ENCODE measurements around the gene SLC25A10.

The SLC25A10 gene

DNA sequence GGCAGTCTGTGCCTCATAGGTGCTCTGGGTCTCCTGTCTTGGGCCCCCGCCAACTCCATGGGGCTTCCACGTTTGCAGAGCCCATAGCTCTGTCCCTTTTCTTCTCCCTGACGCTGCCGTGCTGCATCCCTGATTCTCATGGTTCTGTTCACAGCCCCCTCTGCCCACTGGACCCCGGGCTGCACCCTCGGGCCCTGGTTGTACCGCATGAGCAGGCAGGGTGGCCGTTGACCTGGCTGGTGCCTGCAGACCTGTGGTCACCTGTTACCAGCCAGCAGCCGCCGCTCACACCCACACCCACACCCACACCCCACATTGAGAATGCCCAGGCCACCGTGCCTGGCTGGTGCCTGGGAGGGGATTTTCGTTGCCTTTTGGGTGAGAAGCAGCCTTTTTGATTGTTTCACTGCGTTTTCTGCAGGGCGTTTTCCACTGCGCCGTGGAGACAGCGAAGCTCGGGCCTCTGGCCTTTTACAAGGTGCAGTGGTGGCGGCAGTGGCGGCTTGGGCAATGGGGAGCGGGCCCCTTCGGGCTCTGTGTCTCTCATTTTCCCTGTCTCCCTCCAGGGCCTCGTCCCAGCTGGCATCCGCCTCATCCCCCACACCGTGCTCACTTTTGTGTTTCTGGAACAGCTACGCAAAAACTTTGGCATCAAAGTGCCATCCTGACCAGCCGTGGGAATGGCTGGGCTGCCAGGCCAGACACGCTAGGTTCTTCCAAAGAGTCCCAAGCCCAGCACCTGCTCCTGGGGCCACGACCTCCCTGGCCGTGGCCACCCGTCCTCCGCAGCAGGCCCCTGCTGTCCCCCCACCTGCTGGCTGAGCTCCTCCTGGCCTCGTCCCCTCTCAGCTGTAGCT, 7.6 kb downstream of the SLC25A10 start:
- DNase-seq (ENCODE audit: extremely low read depth, insufficient read length): no peak
- H3K27me3 ChIP-seq (replicated peaks; ENCODE audit: control insufficient read depth, insufficient read depth, low read length): no peaks in the 10 kb centered on the region
- H3K4me3 ChIP-seq (replicated peaks; ENCODE audit: low read depth, low read length): no peak overlapping the region
- TF ChIP-seq, protein P1, sequence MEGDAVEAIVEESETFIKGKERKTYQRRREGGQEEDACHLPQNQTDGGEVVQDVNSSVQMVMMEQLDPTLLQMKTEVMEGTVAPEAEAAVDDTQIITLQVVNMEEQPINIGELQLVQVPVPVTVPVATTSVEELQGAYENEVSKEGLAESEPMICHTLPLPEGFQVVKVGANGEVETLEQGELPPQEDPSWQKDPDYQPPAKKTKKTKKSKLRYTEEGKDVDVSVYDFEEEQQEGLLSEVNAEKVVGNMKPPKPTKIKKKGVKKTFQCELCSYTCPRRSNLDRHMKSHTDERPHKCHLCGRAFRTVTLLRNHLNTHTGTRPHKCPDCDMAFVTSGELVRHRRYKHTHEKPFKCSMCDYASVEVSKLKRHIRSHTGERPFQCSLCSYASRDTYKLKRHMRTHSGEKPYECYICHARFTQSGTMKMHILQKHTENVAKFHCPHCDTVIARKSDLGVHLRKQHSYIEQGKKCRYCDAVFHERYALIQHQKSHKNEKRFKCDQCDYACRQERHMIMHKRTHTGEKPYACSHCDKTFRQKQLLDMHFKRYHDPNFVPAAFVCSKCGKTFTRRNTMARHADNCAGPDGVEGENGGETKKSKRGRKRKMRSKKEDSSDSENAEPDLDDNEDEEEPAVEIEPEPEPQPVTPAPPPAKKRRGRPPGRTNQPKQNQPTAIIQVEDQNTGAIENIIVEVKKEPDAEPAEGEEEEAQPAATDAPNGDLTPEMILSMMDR (IDR thresholded peaks at IDR 0.05; ENCODE audit: insufficient read depth, low read length, poor library complexity, severe bottlenecking): no peak
- peaks cover 2% of the 10 kb centered on the region for H3K36me3 ChIP-seq (ENCODE audit: control insufficient read depth, insufficient read depth, low read length)

DNA sequence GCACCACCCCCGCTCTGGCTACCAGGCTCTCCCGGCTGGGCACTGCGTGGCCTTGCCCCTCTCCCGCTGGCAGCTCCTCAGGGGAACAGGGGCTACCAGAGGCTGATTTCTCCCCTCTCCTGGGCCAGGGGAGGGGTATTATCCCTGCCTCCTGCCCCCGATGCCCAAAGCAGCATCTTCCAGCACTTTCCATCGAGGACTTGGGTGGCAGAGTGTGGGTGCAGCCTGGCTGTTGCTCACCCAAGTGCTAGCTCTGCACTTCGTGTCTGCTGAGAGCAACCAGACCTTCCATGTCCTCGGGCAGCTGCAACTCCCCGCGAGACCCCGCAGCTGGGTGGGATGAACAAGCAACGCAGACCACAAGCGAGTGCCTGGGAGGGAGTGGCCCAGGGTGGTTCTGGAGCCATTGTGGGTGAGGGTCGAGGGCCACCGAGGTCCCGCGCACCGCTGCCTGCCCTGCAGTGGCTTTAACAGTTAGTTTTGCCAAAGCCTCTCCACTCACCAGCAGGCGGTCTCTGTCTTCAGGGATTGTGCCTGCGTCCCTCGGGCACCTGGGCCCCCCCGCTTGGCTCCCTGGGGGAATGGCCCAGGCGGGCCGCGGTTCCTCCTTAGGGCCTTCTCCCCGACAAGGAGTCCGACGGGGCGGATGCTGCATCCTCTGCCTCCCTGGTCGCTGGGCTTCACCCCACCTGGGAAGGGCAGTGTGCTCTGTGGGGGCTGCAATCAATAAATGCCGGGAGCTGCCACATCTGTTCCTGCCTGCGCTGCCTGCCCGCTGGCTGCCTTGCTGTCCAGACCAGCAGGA, 8.4 kb downstream of the SLC25A10 start:
- DNase-seq (ENCODE audit: extremely low read depth, insufficient read length): no peak
- Histone ChIP-seq H3K4me3 (replicated peaks; ENCODE audit: low read depth, low read length) (no peak overlapping the region), H3K36me3 (ENCODE audit: control insufficient read depth, insufficient read depth, low read length) (peaks cover 1% of the 10 kb centered on the region), H3K27me3 (replicated peaks; ENCODE audit: control insufficient read depth, insufficient read depth, low read length) (no peaks in the 10 kb centered on the region)
- TF ChIP-seq, protein P1 (IDR thresholded peaks at IDR 0.05; ENCODE audit: insufficient read depth, low read length, poor library complexity, severe bottlenecking): no peak

DNA sequence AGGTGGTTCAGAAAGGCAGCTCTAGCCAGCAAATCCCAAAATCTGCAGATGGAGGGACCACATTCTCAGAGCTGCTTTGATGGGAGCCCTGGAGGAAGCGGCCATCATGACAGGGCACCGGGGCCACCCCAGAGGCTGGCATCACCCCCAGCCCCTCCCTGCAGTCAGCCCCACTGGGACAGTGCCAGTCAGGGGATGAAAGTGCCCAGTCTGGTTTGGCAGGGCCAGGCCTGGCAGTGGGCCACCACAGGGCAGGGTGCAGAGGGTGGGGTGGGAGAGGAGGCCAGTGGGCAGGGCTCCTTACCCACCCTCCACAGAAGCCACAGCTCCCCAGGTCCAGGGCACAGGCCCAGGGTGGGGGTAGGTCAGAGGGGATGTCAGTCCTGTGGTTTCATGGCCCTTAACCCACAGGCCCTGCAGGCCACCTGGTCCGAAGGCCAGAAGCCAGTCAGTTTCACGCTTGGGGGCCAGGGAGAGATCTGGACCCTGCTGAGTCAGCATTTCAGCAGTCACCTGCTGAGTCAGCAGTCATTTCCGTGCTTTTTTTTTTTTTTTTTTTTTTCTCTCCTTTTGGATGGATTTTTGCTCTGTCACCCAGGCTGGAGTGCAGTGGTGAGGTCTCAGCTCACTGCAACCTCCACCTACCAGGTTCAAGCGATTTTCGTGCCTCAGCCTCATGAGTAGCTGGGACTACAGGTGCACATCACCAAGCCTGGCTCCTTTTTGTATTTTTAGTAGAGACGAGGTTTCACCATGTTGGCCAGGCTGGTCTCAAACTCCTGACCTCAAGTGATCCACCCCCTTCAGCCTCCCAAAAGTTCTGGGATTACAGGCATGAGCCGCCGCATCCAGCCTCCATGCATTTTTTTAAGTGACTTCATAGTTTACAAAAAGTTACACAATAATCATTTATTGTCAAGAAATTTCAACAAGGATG, 10.4 kb downstream of the SLC25A10 start:
- no peak for DNase-seq (ENCODE audit: extremely low read depth, insufficient read length)
- Histone ChIP-seq H3K4me3 (replicated peaks; ENCODE audit: low read depth, low read length) (no peak overlapping the region), H3K36me3 (ENCODE audit: control insufficient read depth, insufficient read depth, low read length) (no peaks in the 10 kb centered on the region; the same call in 1 of the 2 replicates), H3K27me3 (replicated peaks; ENCODE audit: control insufficient read depth, insufficient read depth, low read length) (no peaks in the 10 kb centered on the region; the same call in 1 of the 2 replicates)
- TF ChIP-seq, protein P1 (IDR thresholded peaks at IDR 0.05; ENCODE audit: insufficient read depth, low read length, poor library complexity, severe bottlenecking): no peak

GRCh38 chr17:81723651-81724209, 11.6 kb downstream of the SLC25A10 start:
- DNase-seq (ENCODE audit: extremely low read depth, insufficient read length): no peak
- TF ChIP-seq, protein P1 (IDR thresholded peaks at IDR 0.05; ENCODE audit: insufficient read depth, low read length, poor library complexity, severe bottlenecking): no peak
- no peaks in the 10 kb centered on the region; the same call in 1 of the 2 replicates for H3K36me3 ChIP-seq (ENCODE audit: control insufficient read depth, insufficient read depth, low read length)
- no peaks in the 10 kb centered on the region; the same call in 1 of the 2 replicates for H3K27me3 ChIP-seq (replicated peaks; ENCODE audit: control insufficient read depth, insufficient read depth, low read length)
- H3K4me3 ChIP-seq (replicated peaks; ENCODE audit: low read depth, low read length): no peak overlapping the region

DNA sequence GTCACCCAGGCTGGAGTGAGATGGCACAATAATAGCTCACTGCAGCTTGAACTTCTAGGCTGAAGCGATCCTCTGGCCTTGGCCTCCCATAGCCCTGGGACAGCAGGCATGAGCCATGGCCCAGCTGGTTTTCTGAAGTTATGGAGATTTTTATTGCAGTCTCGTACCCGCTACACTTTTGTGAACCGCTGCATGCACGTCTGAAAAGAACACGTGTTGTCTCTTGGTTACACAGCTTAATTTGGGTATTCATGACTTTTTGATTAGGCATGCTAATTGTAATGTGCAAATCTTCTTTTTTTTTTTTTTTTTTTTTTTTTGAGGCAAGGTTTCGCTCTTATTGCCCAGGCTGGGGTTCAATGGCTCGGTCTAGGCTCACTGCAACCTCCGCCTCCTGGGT, 13.4 kb downstream of the SLC25A10 start:
- Histone ChIP-seq H3K4me3 (replicated peaks; ENCODE audit: low read depth, low read length) (no peak overlapping the region), H3K36me3 (ENCODE audit: control insufficient read depth, insufficient read depth, low read length) (no peaks in the 10 kb centered on the region), H3K27me3 (replicated peaks; ENCODE audit: control insufficient read depth, insufficient read depth, low read length) (no peaks in the 10 kb centered on the region; the same call in 1 of the 2 replicates)
- TF ChIP-seq, protein P1 (IDR thresholded peaks at IDR 0.05; ENCODE audit: insufficient read depth, low read length, poor library complexity, severe bottlenecking): no peak
- no peak for DNase-seq (ENCODE audit: extremely low read depth, insufficient read length)

Data from GM06990 (cell line).